Fibroblast of the aortic adventitia (primary cell): ENCODE results near the gene SNRNP35. TPM values are rescaled to one million over a fixed set of nuclear protein-coding genes. Genes with fewer than 3 reads are reported as not detected.
"Not testable (repeated sequence)": the region's sequence is repeated elsewhere in the genome, so short reads cannot be mapped to it uniquely, and the experiment has no call there.

Experiments
- DNase-seq: peaks from one replicate; pipeline ENCODE4 v3.0.0-alpha.2; 2010; ENCODE audit warnings: low read depth
- H3K4me3 ChIP-seq: 2 replicates; pipeline ENCODE4 v1.5.1; 2011; ENCODE audit warnings: low read depth, mild to moderate bottlenecking, control low read depth, low read length, moderate library complexity
- CTCF ChIP-seq: IDR thresholded peaks from 2 replicates; pipeline ENCODE4 v1.5.1; 2011; ENCODE audit warnings: mild to moderate bottlenecking, low read length, control low read depth, inconsistent platforms; ENCODE audit not compliant: insufficient read depth
- total RNA-seq: library from RNA; depleted of rRNA; stranded (reverse); fragments of >200 nt; gene quantifications from 2 replicates; pipeline ENCODE4 v1.2.3, GENCODE V29; 2012; ENCODE audit warnings: low replicate concordance

The SNRNP35 gene
- total RNA-seq, 1 donor, result 15.7 TPM

- DNase-seq, result peak; percentile 90
- H3K4me3 ChIP-seq, result no peak overlapping the region
- TF ChIP-seq CTCF, result no peak
These were observed 12.3 kb upstream of the SNRNP35 start for GRCh38 chr12:123445388-123446332.

GRCh38 chr12:123446333-123446713, 11.6 kb upstream of the SNRNP35 start:
- DNase-seq, result no peak
- TF ChIP-seq CTCF, result no peak
- H3K4me3 ChIP-seq, result no peak overlapping the region

- H3K4me3 ChIP-seq, result no peak overlapping the region
- TF ChIP-seq CTCF, result no peak
- no peak for DNase-seq
These were observed 8.6 kb upstream of the SNRNP35 start for GRCh38 chr12:123449249-123449733.

- DNase-seq, result no peak
- no peak for TF ChIP-seq CTCF
- H3K4me3 ChIP-seq, result no peak overlapping the region
These were observed 8.1 kb upstream of the SNRNP35 start for GRCh38 chr12:123449856-123450255.

- TF ChIP-seq CTCF, result no peak
- H3K4me3 ChIP-seq, result no peak overlapping the region
- no peak for DNase-seq
These were observed 7.3 kb upstream of the SNRNP35 start for GRCh38 chr12:123450636-123451035.

GRCh38 chr12:123452276-123452550, 5.7 kb upstream of the SNRNP35 start:
- H3K4me3 ChIP-seq, DNase-seq: not testable (repeated sequence)

GRCh38 chr12:123453165-123453564, 4.8 kb upstream of the SNRNP35 start:
- no peak for DNase-seq
- H3K4me3 ChIP-seq, result no peak overlapping the region
- no peak for TF ChIP-seq CTCF

- H3K4me3 ChIP-seq, DNase-seq: not testable (repeated sequence)
These were observed 5.2 kb downstream of the SNRNP35 start for GRCh38 chr12:123463174-123463573.
